GM10248 (cell line): Measurements from ENCODE around the gene GNAS-AS1.
A peak's percentile ranks its signal among the peaks of the same experiment; 100 is the strongest.

ENCODE experiments used
- CTCF ChIA-PET: fragments of 300-600 bp; sonication (Branson Sonifier 250); formaldehyde crosslinking; extraction: SDS; loops from one replicate; lab custom pipeline; 2021; ENCODE audit warnings: antibody characterized with exemption; lab: Yijun Ruan, JAX
- POLR2A ChIA-PET: fragments of 350-650 bp; sonication (Branson Sonifier 250); formaldehyde crosslinking; extraction: SDS; loops from one replicate; lab custom pipeline; 2020; ENCODE audit warnings: antibody characterized with exemption; lab: Yijun Ruan, JAX
- DNase-seq: peaks from one replicate; pipeline ENCODE4 v3.0.0; 2012; ENCODE audit errors: extremely low spot score
- TF ChIP-seq, protein P1 (sequence below): IDR thresholded peaks from 2 replicates; pipeline ENCODE4 v1.5.1; 2012; ENCODE audit warnings: mild to moderate bottlenecking, low read depth; ENCODE audit errors: extremely low read depth, missing control alignments, control extremely low read depth

Gene GNAS-AS1

DNA sequence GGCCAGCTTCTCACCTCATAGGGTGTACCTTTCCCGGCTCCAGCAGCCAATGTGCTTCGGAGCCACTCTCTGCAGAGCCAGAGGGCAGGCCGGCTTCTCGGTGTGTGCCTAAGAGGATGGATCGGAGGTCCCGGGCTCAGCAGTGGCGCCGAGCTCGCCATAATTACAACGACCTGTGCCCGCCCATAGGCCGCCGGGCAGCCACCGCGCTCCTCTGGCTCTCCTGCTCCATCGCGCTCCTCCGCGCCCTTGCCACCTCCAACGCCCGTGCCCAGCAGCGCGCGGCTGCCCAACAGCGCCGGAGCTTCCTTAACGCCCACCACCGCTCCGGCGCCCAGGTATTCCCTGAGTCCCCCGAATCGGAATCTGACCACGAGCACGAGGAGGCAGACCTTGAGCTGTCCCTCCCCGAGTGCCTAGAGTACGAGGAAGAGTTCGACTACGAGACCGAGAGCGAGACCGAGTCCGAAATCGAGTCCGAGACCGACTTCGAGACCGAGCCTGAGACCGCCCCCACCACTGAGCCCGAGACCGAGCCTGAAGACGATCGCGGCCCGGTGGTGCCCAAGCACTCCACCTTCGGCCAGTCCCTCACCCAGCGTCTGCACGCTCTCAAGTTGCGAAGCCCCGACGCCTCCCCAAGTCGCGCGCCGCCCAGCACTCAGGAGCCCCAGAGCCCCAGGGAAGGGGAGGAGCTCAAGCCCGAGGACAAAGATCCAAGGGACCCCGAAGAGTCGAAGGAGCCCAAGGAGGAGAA, 10.5 kb downstream of the GNAS-AS1 start:
- CTCF ChIA-PET: interaction anchor here (0.9 to 1.7 kb wide), 2 partner anchors 11 to 564 kb away, joined by 3 to 6 read pairs; no protein-coding TSS in a partner anchor
- POLR2A ChIA-PET: no interaction called here
- TF ChIP-seq, protein P1, sequence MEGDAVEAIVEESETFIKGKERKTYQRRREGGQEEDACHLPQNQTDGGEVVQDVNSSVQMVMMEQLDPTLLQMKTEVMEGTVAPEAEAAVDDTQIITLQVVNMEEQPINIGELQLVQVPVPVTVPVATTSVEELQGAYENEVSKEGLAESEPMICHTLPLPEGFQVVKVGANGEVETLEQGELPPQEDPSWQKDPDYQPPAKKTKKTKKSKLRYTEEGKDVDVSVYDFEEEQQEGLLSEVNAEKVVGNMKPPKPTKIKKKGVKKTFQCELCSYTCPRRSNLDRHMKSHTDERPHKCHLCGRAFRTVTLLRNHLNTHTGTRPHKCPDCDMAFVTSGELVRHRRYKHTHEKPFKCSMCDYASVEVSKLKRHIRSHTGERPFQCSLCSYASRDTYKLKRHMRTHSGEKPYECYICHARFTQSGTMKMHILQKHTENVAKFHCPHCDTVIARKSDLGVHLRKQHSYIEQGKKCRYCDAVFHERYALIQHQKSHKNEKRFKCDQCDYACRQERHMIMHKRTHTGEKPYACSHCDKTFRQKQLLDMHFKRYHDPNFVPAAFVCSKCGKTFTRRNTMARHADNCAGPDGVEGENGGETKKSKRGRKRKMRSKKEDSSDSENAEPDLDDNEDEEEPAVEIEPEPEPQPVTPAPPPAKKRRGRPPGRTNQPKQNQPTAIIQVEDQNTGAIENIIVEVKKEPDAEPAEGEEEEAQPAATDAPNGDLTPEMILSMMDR: no peak
- no peak for DNase-seq

DNA sequence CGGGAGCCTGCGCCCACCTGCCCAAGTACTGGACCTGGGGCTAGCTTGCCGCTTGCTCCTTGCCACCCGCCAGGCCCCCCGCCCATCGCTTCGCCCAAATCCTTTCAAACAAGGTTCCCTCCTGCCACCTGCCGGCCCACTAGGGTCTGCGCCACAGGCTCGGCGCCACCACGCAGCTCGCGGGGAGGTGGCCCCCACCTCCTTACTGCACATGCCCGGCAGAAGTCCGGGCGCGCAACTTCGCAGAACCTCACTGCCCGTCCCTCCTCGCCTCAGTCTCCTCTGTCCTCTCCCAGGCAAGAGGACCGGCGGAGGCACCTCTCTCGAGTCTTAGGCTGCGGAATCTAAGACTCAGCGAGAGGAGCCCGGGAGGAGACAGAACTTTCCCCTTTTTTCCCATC, 11.2 kb downstream of the GNAS-AS1 start:
- ChIA-PET CTCF (interaction anchor here (0.9 to 1.7 kb wide), 3 partner anchors 10 to 565 kb away, joined by 3 to 6 read pairs (median 3); partner anchors contain the start of gene STX16), POLR2A (no interaction called here)
- DNase-seq: no peak
- TF ChIP-seq, protein P1: peak; percentile 28

DNA sequence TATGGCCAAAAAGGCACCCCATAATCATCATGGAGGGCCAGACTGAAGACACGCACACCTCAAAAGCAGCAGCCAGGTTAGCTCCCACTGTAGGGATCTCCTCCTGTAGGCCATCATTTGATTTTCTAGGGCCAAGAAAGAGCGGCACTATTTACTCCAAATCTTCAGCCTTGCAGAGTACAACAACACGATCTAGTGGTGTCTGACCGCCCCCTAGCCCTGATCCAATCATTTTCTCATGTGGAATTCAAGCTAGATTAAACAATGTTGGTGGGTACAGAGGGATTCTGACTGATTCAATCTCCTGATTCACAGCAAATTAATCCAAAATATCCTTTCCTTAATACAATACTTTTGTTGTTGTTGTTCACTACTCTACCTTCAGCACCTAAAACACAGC, 12.5 kb downstream of the GNAS-AS1 start:
- no peak for DNase-seq
- POLR2A ChIA-PET: no interaction called here
- CTCF ChIA-PET: no interaction called here

DNA sequence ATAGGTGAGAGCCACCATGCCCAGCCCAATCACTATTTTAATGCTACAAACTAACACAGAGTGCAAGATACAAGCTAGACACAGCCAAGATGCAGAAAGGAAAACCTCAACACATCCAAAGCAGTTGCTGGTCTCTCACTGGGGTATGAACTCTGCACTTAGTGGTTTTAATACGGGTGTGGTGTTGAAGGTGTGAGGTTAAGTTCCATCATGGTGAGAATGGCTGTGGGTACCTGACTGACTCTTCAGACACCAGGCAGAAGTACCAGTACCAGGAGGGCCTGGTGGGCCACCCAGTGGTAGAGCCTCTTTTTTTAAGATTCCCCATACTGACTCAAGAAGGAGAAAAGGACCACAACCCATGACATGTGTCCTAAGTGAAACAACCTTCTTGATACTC, 13.0 kb downstream of the GNAS-AS1 start:
- POLR2A ChIA-PET: no interaction called here
- DNase-seq: no peak
- CTCF ChIA-PET: no interaction called here
- TF ChIP-seq, protein P1: no peak

More for the DNA sequence above, 12.5 kb downstream of the GNAS-AS1 start:
- TF ChIP-seq, protein P1: no peak

DNA sequence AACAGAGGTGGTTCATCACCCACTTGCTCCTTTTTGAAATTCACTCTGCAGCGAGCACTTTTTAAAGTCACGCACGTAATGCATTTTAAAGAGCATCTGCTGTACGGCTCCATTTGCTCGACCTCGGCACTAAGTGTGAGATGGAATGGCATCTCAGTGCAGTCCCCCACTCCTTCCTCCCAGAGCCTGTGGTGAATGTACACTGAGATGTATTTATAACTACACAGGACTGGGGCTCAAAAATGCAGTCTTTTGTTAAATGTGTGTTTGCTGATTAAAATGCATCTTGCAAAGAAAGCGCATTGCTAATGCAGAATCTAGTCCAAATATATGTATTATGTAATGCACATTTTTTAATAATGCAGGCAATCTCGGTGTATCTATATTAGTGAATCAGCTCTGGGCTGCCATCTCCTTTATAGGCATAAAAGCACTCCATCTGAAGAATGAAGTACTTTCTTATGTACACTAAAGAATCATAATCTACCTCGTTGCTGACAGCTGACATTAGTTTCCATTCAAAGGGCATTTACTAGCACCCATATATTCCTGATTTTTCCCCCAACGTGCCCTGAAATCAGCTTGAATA, 14.0 kb downstream of the GNAS-AS1 start:
- CTCF ChIA-PET: interaction anchor here (1.3 kb wide), 1 partner anchor 15 kb away, joined by 4 read pairs; the partner anchor contains the start of gene GNAS
- POLR2A ChIA-PET: no interaction called here

DNA sequence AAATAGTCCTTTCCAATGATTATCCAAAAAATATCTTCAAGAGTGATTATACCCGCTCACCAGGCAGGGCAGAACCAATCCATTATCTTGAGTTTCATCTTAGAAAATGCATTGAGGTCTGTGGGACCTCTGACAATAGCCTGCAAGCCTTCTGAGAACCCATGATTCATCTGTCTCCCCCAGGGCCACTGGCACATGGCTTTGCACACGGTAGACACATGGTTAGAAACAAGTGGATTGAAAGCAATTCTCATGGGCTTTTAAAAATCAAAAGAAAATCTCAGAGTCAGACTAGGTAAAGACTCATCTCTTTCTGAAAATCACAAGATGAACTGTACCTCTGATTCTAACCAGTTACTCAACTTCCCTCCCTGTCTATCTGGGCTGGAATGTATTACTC, 15.5 kb downstream of the GNAS-AS1 start:
- DNase-seq: no peak
- ChIA-PET CTCF (interaction anchor here (1.7 kb wide), 1 partner anchor 10 kb away, joined by 4 read pairs; no protein-coding TSS in a partner anchor), POLR2A (no interaction called here)
- TF ChIP-seq, protein P1: no peak

More for the DNA sequence above, 14.0 kb downstream of the GNAS-AS1 start:
- DNase-seq: no peak
- TF ChIP-seq, protein P1: no peak
